PC-9 (cell line): ENCODE results near the gene SLC40A1.

ENCODE experiments used
- CTCF ChIP-seq: fragments of 200-600 bp; sonication (generic); conservative IDR thresholded peaks from 2 replicates; pipeline ENCODE4 v1.6.1; 2017; ENCODE audit warnings: mixed run types, antibody characterized with exemption, mild to moderate bottlenecking, moderate library complexity
- EZH2 ChIP-seq: fragments of 200-600 bp; sonication (generic); IDR thresholded peaks from 2 replicates; pipeline ENCODE4 v1.8.0; 2017; ENCODE audit warnings: antibody characterized with exemption, low read depth

DNA sequence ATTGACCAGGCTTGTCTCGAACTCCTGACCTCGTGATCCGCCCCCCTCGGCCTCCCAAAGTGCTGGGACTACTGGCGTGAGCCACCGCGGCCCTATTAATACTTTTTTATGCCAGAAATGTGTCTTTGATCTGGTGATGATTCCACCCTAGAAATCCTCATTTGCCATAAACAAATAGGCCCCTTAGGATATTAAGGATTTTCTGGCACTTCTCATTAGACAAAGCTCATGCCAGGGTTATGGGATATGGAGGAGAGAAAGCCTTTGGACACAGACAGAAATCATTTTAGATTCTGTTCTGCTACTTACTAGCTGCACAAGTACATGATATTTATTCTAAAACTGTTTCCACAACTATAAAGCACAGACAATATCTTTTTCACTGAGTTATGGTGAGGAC, 24.1 kb downstream of the SLC40A1 start:
- no peak for TF ChIP-seq CTCF
- no peak for TF ChIP-seq EZH2
